GM12878 (cell line): ENCODE data around the gene CEP63. TPM values are rescaled to one million over a fixed set of nuclear protein-coding genes. Genes with fewer than 3 reads are reported as not detected.

Source experiments
- ATAC-seq: fragments of 200-7000 bp; cut with Tn5 transposase; 3 replicates; pipeline ENCODE4 v1.9.1; 2020; ENCODE audit warnings: mild to moderate bottlenecking, moderate library complexity
- BruUV-seq: library from RNA; stranded (reverse); fragments of 400-500 nt; replicated peaks from 2 replicates; lab custom pipeline; 2021; lab: Mats Ljungman, UMichigan
- CTCF ChIA-PET: fragments of 300-600 bp; sonication (Branson Sonifier 250); formaldehyde crosslinking; extraction: SDS; loops from one replicate; lab custom pipeline; 2021; ENCODE audit warnings: inconsistent platforms; lab: Yijun Ruan, JAX
- POLR2A ChIA-PET: fragments of 350-600 bp; formaldehyde crosslinking; extraction: SDS; loops from one replicate; lab custom pipeline; 2021; ENCODE audit warnings: inconsistent platforms; lab: Charles Lee
- RAD21 ChIA-PET: fragments of 300-600 bp; sonication (Branson Sonifier 250); formaldehyde crosslinking; loops from one replicate; lab custom pipeline; 2023; ENCODE audit warnings: antibody characterized with exemption; ENCODE audit not compliant: unreplicated experiment; lab: Charles Lee
- SMC1A ChIA-PET: fragments of 300-600 bp; sonication (Branson Sonifier 250); formaldehyde crosslinking; loops from one replicate; lab custom pipeline; 2023; ENCODE audit not compliant: unreplicated experiment, uncharacterized antibody; lab: Charles Lee
- DNase-seq: peaks from one replicate; pipeline ENCODE4 v3.0.0-alpha.2; 2011; ENCODE audit warnings: low read depth, low spot score
- FAIRE-seq: peaks from 3 replicates; lab custom pipeline; 2011; peaks lifted over from hg19 to GRCh38; lab: Jason Lieb, UNC
- H2AFZ ChIP-seq: 2 replicates; pipeline ENCODE4 v1.6.0; 2011; ENCODE audit warnings: low read depth, low read length, control low read depth; ENCODE audit not compliant: control insufficient read depth
- H3K27ac ChIP-seq: 2 replicates; pipeline ENCODE4 v1.5.1; 2011; ENCODE audit warnings: control low read depth; ENCODE audit not compliant: control insufficient read depth, insufficient read depth
- H3K27me3 ChIP-seq, 2 experiments: replicated peaks in 1 of 2; 2 replicates each; pipeline versions ENCODE4 v1.6.0 to v1.6.1; 2011; ENCODE audit warnings: low read length in 1 of 2; ENCODE audit not compliant: control insufficient read depth in 2 of 2, insufficient read depth in 2 of 2
- H3K36me3 ChIP-seq, 2 experiments: 2 replicates each; pipeline ENCODE4 v1.5.1; 2011; ENCODE audit warnings: low read length in 1 of 2; ENCODE audit not compliant: control insufficient read depth in 2 of 2, insufficient read depth in 2 of 2
- H3K4me1 ChIP-seq: 2 replicates; pipeline ENCODE4 v1.6.1; 2011; ENCODE audit warnings: mild to moderate bottlenecking, low read length, moderate library complexity, mixed read lengths; ENCODE audit not compliant: control insufficient read depth, insufficient read depth
- H3K4me2 ChIP-seq: 2 replicates; pipeline ENCODE4 v1.6.0; 2011; ENCODE audit warnings: control low read depth; ENCODE audit not compliant: control insufficient read depth, insufficient read depth
- H3K4me3 ChIP-seq: fragments of 200-600 bp; sonication (generic); 2 replicates; pipeline ENCODE4 v1.5.1; 2016
- H3K79me2 ChIP-seq: 2 replicates; pipeline ENCODE4 v1.6.0; 2011; ENCODE audit warnings: low read length; ENCODE audit not compliant: control insufficient read depth, insufficient read depth
- H3K9ac ChIP-seq: 2 replicates; pipeline ENCODE4 v1.8.0; 2011; ENCODE audit warnings: low read length, control low read depth, mixed read lengths; ENCODE audit not compliant: control insufficient read depth, insufficient read depth
- H3K9me3 ChIP-seq: replicated peaks from 3 replicates; pipeline ENCODE4 v1.5.1; 2011; ENCODE audit warnings: mild to moderate bottlenecking, low read length; ENCODE audit not compliant: control insufficient read depth, insufficient read depth
- H4K20me1 ChIP-seq: 2 replicates; pipeline ENCODE4 v1.6.0; 2011; ENCODE audit not compliant: control insufficient read depth, insufficient read depth
- BCL11A ChIP-seq: IDR thresholded peaks from 2 replicates; pipeline ENCODE4 v1.6.1; 2011; ENCODE audit warnings: low read depth, low read length
- CEBPB ChIP-seq, 2 experiments: fragments of 150-350 bp in 1 of 2; IDR thresholded peaks; 2 replicates each; pipeline ENCODE4 v1.6.1; 2012 to 2014; ENCODE audit warnings: low read depth in 2 of 2, low read length in 2 of 2, borderline replicate concordance in 1 of 2, inconsistent platforms in 1 of 2
- CHD4 ChIP-seq: fragments of 200-600 bp; sonication (generic); IDR thresholded peaks from 2 replicates; pipeline ENCODE4 v1.6.1; 2016; ENCODE audit warnings: mild to moderate bottlenecking
- EGR1 ChIP-seq, 2 experiments: IDR thresholded peaks; 1 replicate in 1 of 2; 2 replicates in 1 of 2; pipeline ENCODE4 v1.6.1; 2011 to 2012; ENCODE audit warnings: low read depth in 2 of 2, low read length in 2 of 2, borderline replicate concordance in 1 of 2, mild to moderate bottlenecking in 1 of 2, moderate library complexity in 1 of 2
- HCFC1 ChIP-seq: fragments of 150-350 bp; IDR thresholded peaks from 2 replicates; pipeline ENCODE4 v1.6.1; 2014; ENCODE audit warnings: low read length
- IRF5 ChIP-seq: fragments of 450-650 bp; IDR thresholded peaks from 2 replicates; pipeline ENCODE4 v1.6.1; 2017; ENCODE audit warnings: borderline replicate concordance
- KLF5 ChIP-seq: fragments of 450-650 bp; IDR thresholded peaks from 2 replicates; pipeline ENCODE4 v1.6.1; 2014; ENCODE audit warnings: mild to moderate bottlenecking; ENCODE audit not compliant: partially characterized antibody
- LARP7 ChIP-seq: fragments of 450-650 bp; IDR thresholded peaks from 2 replicates; pipeline ENCODE4 v1.6.1; 2017; ENCODE audit warnings: mild to moderate bottlenecking
- MXI1 ChIP-seq: fragments of 150-350 bp; IDR thresholded peaks from 2 replicates; pipeline ENCODE4 v1.6.1; 2011; ENCODE audit warnings: low read depth, mild to moderate bottlenecking, inconsistent platforms, low read length, improper control_type of control experiment
- NR2C1 ChIP-seq: fragments of 450-650 bp; IDR thresholded peaks from 2 replicates; pipeline ENCODE4 v1.6.1; 2017; ENCODE audit warnings: antibody characterized with exemption, mild to moderate bottlenecking, moderate library complexity
- RB1 ChIP-seq: fragments of 450-650 bp; formaldehyde crosslinking; IDR thresholded peaks from 2 replicates; pipeline ENCODE4 v1.6.1; 2017; ENCODE audit warnings: mild to moderate bottlenecking, borderline replicate concordance
- RBBP5 ChIP-seq: fragments of 200-600 bp; sonication (generic); conservative IDR thresholded peaks from 2 replicates; pipeline ENCODE4 v1.6.1; 2016
- SMC3 ChIP-seq: IDR thresholded peaks from 2 replicates; pipeline ENCODE4 v1.6.1; 2011; ENCODE audit warnings: low read length, improper control_type of control experiment, borderline replicate concordance
- SUPT20H ChIP-seq: IDR thresholded peaks from 2 replicates; pipeline ENCODE4 v1.6.1; 2011; ENCODE audit warnings: low read depth, mild to moderate bottlenecking, low read length, moderate library complexity, borderline replicate concordance; ENCODE audit not compliant: control insufficient read depth
- ZSCAN29 ChIP-seq: fragments of 450-650 bp; IDR thresholded peaks from 2 replicates; pipeline ENCODE4 v1.6.1; 2017; ENCODE audit warnings: mild to moderate bottlenecking, moderate library complexity
- WGBS: methylation state at CpG from one replicate; pipeline ENCODE4 v1.1.6; 2016; ENCODE audit warnings: low lambda C conversion rate; ENCODE audit not compliant: insufficient replicate concordance, insufficient coverage; ENCODE audit errors: missing lambda C conversion rate; 5-methylcytosine and 5-hydroxymethylcytosine counted together
- in situ Hi-C: fragments of 300-500 bp; cut with MboI; formaldehyde crosslinking; loops from 9 replicates; pipeline ENCODE4 v1.14.3; 2018; ENCODE audit warnings: mixed read lengths
- intact Hi-C: fragments of 100-400 bp; cut with micrococcal nuclease; formaldehyde crosslinking; loops from one replicate; pipeline ENCODE4 v1.14.2; 2022; ENCODE audit not compliant: unreplicated experiment
- polyA plus RNA-seq, 11 experiments: library from polyadenylated mRNA; depleted of rRNA in 4 of 11; unstranded in 6 of 11; stranded (reverse) in 5 of 11; fragments of >200 nt; fragmentation: Nextera tagmentation in 4 of 11; fragmentation: Illumina TruSeq in 1 of 11; extraction: Ambion mirVana in 4 of 11; extraction: Trizol in 1 of 11; gene quantifications; 1 replicate in 1 of 11; 2 replicates in 10 of 11; pipeline versions ENCODE4 v1.2.1 to v1.2.3, GENCODE V29; 2011 to 2016; ENCODE audit warnings: inconsistent platforms in 2 of 11, missing spikeins in 2 of 11, low read depth in 1 of 11
- total RNA-seq, 4 experiments: library from RNA; depleted of rRNA in 3 of 4; stranded (reverse); fragments of >200 nt in 3 of 4; fragmentation: Illumina TruSeq in 1 of 4; extraction: Trizol in 1 of 4; gene quantifications; 2 replicates each; pipeline versions ENCODE4 v1.2.1 to v1.2.3, GENCODE V29; 2013 to 2021

Gene CEP63
- total and polyA plus RNA-seq, 10 of the 15 experiments (the other 5 are each of a cell fraction or from before 2014, with no cell fraction given): 14.0 to 36.9 (median 26.8) TPM

DNA sequence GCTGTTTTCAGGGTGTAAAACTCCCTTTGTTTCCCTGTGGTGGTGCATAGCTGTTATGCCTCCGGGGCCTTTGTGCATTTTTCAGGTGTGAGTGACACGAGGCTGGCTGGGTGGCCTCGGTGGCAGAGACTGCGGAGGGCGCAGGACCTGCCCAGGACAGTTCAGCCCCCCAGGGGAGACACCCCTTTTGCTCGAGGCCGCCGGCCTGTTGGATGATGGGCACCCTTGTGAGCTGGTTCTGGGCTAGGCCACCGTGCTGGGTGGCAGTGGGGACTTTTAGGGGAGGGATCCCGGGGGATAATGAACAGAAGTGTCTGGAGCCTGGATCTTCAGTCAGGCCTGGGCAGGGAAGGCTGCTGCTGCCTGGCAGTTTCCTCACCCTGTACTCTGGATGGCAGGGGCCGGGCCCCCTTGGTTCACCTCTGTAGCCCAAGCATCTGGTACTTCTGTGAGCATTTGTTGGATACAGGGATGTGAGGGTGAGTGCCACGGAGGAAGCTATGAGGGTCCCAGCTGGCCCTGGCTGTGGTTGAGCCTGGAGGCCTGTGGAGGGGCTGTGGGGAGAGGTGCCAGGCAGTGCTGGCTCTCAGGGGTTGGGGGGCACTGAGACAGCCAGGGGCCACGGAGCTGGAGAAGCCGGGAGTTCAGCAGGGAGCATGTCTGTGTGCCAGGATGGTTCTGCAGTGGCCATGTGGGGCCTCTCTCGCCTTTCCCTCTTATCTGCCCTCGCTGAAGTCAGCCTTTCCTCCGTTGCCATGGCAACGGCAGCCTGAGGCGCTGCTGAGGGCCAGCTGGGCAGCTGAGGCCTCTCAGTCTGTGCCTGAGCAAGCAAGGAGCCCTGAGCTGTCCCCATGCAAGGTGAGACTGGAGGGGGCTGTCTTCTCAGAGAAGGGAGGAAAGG, 115.9 kb downstream of the CEP63 start:
- in situ Hi-C loops: loop anchor here (5.0 to 10.0 kb wide), 2 partner anchors 903 to 1286 kb away; no protein-coding TSS in a partner anchor
- no peaks in the 10 kb centered on the region for H3K27me3 ChIP-seq

More for the DNA sequence above, 115.9 kb downstream of the CEP63 start:
- no TSS peak for BruUV-seq
- H3K36me3 ChIP-seq: no peaks in the 10 kb centered on the region
- no peak overlapping the region for H2AFZ ChIP-seq
- ATAC-seq: no peak
- H3K79me2 ChIP-seq: no peaks in the 10 kb centered on the region
- 28% methylated on average over 19 of the region's 19 CpGs for WGBS
- no peaks in the 10 kb centered on the region for H3K9me3 ChIP-seq
- ChIA-PET RAD21 (interaction anchor here (1.0 to 3.4 kb wide), 6 partner anchors 35 to 1441 kb away, joined by 3 to 29 read pairs (median 6); no protein-coding TSS in a partner anchor), CTCF (interaction anchor here (0.6 to 3.3 kb wide), 12 partner anchors 10 to 1441 kb away, joined by 3 to 27 read pairs (median 4); partner anchors contain the start of gene EPHB1), SMC1A (interaction anchor here (1.1 to 4.0 kb wide), 5 partner anchors 11 to 1440 kb away, joined by 3 to 17 read pairs (median 6); no protein-coding TSS in a partner anchor), POLR2A (no interaction called here)
- H3K4me3 ChIP-seq: no peak overlapping the region
- no peak overlapping the region for H3K4me2 ChIP-seq
- no peak overlapping the region for H3K27ac ChIP-seq
- DNase-seq: no peak
- H4K20me1 ChIP-seq: no peaks in the 10 kb centered on the region
- intact Hi-C loops: loop anchor here (2.0 to 5.0 kb wide), 2 partner anchors 39 to 1441 kb away; no protein-coding TSS in a partner anchor
- no peak for TF ChIP-seq RB1
- TF ChIP-seq NR2C1: no peak
- TF ChIP-seq SMC3: no peak
- TF ChIP-seq ZSCAN29: no peak
- no peak for TF ChIP-seq KLF5
- TF ChIP-seq MXI1: no peak
- TF ChIP-seq CHD4: no peak
- no peak for TF ChIP-seq LARP7
- no peak for TF ChIP-seq RBBP5
- no peak for TF ChIP-seq EGR1 (IDR thresholded peaks at IDR 0.05; ENCODE audit: borderline replicate concordance in 1 of 2, low read depth in 2 of 2, low read length in 2 of 2)
- no peak for TF ChIP-seq IRF5
- TF ChIP-seq CEBPB (IDR thresholded peaks at IDR 0.05; ENCODE audit: borderline replicate concordance in 1 of 2, low read depth in 2 of 2, low read length in 2 of 2): no peak
- no peak for TF ChIP-seq HCFC1
- TF ChIP-seq SUPT20H: no peak
- TF ChIP-seq BCL11A: no peak
- H3K9ac ChIP-seq: no peak overlapping the region
- H3K4me1 ChIP-seq: no peaks in the 10 kb centered on the region
- FAIRE-seq: no peak
